ENCODE results near the gene POLR1A.

- TF ChIP-seq, protein P1, sequence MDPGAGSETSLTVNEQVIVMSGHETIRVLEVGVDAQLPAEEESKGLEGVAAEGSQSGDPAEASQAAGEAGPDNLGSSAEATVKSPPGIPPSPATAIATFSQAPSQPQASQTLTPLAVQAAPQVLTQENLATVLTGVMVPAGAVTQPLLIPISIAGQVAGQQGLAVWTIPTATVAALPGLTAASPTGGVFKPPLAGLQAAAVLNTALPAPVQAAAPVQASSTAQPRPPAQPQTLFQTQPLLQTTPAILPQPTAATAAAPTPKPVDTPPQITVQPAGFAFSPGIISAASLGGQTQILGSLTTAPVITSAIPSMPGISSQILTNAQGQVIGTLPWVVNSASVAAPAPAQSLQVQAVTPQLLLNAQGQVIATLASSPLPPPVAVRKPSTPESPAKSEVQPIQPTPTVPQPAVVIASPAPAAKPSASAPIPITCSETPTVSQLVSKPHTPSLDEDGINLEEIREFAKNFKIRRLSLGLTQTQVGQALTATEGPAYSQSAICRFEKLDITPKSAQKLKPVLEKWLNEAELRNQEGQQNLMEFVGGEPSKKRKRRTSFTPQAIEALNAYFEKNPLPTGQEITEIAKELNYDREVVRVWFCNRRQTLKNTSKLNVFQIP (CRISPR knock-in tag; IDR thresholded peaks at IDR 0.05; ENCODE audit: borderline replicate concordance, low read depth), result no peak
- TF ChIP-seq GLIS3 (CRISPR knock-in tag; IDR thresholded peaks at IDR 0.05) (no peak), TOX (CRISPR knock-in tag; IDR thresholded peaks at IDR 0.05; ENCODE audit: borderline replicate concordance) (no peak), CSDC2 (CRISPR knock-in tag; IDR thresholded peaks at IDR 0.05) (no peak)
Observed at GRCh38 chr2:86010083-86010482, 95.6 kb downstream of the POLR1A start.

Data from SK-N-SH treated with all-trans-retinoic acid at 6 μM for 48 hours (cell line).